ENCODE data around the gene GFRAL. TPM values are rescaled to one million over a fixed set of nuclear protein-coding genes. Genes with fewer than 3 reads are reported as not detected.
A peak's percentile ranks its signal among the peaks of the same experiment; 100 is the strongest.

GFRAL gene
- total and polyA plus RNA-seq, 12 donors, result not detected

DNA sequence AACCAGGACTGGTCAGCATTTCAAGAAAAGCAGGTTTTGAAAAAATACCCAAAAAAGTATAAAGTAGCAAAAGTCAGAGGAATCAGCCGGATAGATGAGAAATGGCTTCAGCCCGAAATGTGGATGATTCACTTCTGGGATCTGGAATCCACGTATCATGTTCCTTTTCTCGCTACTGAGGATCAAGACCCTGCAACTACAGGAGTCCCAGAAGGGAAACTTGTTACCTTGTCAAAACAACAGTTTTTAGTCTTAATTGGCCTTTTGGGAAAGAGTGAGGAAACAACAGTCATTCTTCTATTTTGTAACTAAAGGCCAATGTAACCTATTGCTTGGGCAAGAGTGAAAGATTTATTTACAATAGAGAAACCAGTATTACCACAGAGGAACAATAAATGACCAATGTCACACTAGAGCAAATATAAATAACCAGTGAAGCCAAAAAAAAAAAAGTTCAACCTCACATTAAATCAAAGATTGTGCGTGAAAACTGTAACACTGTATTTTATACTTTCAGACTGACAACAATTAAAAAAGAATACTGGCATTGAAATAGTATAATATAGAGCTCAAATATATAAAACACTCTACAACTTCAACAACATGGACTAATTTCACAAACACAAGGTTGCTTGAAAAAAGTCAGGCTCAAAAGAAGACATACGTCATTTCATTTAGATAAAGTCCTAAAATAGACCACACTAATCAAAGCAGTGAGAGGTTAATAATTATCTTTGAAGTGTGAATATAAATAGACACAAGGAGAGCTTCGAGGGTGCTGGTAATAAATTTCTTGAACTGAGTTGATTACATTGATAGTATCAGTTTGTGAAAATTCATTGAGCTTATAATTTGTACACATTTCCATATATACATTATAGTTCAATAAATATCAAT is 116.2 kb downstream of the GFRAL start:
- Histone ChIP-seq H3K4me3 (no peak overlapping the region), H3K9me3 (no peaks in the 10 kb centered on the region), H3K27ac (no peak overlapping the region), H3K36me3 (no peaks in the 10 kb centered on the region), H3K4me1 (peaks cover 0 to 8% (median 0%) of the 10 kb centered on the region in 9 donors), H3K27me3 (no peaks in the 10 kb centered on the region)
- ATAC-seq (no peak), DNase-seq (no peak)
- intact Hi-C loops (cut with DNase I), result loop anchor here in 5 of 10 donors (2.0 to 10.0 kb wide), 5 partner anchors 169 to 511 kb away; no protein-coding TSS in a partner anchor
- WGBS, 2 donors, result 69 to 71% methylated on average over 7 of the region's 7 CpGs
- TF ChIP-seq, protein P1, sequence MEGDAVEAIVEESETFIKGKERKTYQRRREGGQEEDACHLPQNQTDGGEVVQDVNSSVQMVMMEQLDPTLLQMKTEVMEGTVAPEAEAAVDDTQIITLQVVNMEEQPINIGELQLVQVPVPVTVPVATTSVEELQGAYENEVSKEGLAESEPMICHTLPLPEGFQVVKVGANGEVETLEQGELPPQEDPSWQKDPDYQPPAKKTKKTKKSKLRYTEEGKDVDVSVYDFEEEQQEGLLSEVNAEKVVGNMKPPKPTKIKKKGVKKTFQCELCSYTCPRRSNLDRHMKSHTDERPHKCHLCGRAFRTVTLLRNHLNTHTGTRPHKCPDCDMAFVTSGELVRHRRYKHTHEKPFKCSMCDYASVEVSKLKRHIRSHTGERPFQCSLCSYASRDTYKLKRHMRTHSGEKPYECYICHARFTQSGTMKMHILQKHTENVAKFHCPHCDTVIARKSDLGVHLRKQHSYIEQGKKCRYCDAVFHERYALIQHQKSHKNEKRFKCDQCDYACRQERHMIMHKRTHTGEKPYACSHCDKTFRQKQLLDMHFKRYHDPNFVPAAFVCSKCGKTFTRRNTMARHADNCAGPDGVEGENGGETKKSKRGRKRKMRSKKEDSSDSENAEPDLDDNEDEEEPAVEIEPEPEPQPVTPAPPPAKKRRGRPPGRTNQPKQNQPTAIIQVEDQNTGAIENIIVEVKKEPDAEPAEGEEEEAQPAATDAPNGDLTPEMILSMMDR (IDR thresholded peaks at IDR 0.05), result no peak

DNA sequence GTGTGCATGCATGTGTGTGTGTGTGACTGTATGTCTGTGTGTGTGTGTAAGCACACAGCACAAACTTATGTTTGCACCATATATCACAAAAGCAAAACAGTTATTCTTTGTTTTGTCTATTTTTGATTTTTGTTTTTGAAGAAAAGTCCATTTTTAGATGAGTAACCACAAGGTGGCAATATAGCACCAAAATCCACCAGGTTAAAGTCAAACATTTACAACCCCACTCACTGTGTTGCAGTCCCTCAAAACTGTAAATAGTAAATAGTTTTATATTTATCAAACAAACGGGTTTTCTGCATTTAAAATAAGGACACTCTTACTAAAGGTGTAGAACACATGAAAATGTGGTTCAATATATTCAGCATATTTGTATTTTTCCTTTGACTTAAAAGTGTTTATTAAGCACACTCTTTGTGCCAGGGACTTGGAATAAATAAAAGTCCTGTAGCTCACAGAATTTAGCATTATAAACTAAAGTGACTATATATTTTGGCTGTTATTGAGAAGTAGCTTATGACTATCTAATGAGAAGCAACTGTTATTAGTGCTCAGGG is 118.5 kb downstream of the GFRAL start:
- no peak for ATAC-seq
- no peaks in the 10 kb centered on the region for H3K27me3 ChIP-seq
- H3K4me3 ChIP-seq, result no peak overlapping the region
- H3K9me3 ChIP-seq, result no peaks in the 10 kb centered on the region
- TF ChIP-seq, protein P1 (IDR thresholded peaks at IDR 0.05), result peak in 8 of 9 donors; percentile 36 to 67 (median 55)
- 0 to 2% methylated on average over 1 of the region's 1 CpG for WGBS, 2 donors
- no peaks in the 10 kb centered on the region for H3K36me3 ChIP-seq
- no peak for DNase-seq
- intact Hi-C loops (cut with DNase I), result loop anchor here in 9 of 10 donors (1.0 to 10.0 kb wide), 9 partner anchors 171 to 509 kb away; no protein-coding TSS in a partner anchor
- peaks cover 0 to 8% (median 0%) of the 10 kb centered on the region in 9 donors for H3K4me1 ChIP-seq
- H3K27ac ChIP-seq, result no peak overlapping the region

DNA sequence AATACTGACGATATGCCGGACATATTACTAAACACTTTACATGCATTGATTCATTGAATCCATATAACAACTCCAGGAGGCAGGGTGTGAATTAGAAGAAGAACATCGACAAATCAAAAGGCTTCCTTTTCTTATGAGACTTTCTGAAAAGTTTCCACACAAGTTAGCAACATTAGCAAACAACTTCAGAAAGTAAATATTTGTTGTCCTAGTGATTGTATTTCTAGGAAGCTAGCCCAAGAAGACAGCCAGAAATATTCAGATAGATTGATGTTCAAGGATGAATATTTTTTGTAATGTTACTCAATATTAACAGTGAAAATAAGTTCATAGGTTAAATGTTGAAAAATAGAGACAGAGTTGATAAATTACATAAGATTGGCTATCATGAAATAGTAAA is 120.6 kb downstream of the GFRAL start:
- intact Hi-C loops (cut with DNase I), result loop anchor here in 9 of 10 donors (5.0 to 10.0 kb wide), 7 partner anchors 173 to 507 kb away; no protein-coding TSS in a partner anchor
- Histone ChIP-seq H3K27ac (no peak overlapping the region), H3K4me3 (no peak overlapping the region), H3K4me1 (peaks cover 0 to 8% (median 0%) of the 10 kb centered on the region in 9 donors), H3K27me3 (no peaks in the 10 kb centered on the region), H3K9me3 (no peaks in the 10 kb centered on the region), H3K36me3 (no peaks in the 10 kb centered on the region)
- 88 to 90% methylated on average over 3 of the region's 3 CpGs for WGBS, 2 donors
- TF ChIP-seq, protein P1 (IDR thresholded peaks at IDR 0.05), result no peak
- DNase-seq, result no peak
- no peak for ATAC-seq

DNA sequence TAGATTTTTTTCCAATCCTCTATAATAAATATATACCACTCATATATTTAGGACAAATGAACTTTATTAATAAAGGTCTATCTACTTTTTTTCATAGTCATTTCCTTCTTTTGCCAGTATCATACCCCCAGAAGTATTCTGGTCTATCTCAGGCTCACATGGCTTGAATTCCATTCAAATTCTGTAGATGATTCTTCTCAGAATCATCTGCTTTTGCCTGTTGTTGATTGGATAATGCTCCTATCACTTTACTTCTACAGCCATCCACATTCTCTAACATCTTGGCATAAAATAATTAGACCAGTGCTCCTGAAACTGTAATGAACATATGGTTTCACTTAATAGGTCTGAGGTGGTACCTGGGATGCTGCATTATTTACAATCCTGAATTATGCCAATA is 121.2 kb downstream of the GFRAL start:
- H3K4me3 ChIP-seq, result no peak overlapping the region
- peak overlapping the region in 2 of 10 donors; percentile 23 to 36 for H3K27ac ChIP-seq
- H3K9me3 ChIP-seq, result no peaks in the 10 kb centered on the region
- peaks cover 0 to 8% (median 0%) of the 10 kb centered on the region in 9 donors for H3K4me1 ChIP-seq
- no peaks in the 10 kb centered on the region for H3K27me3 ChIP-seq
- DNase-seq, result no peak
- intact Hi-C loops (cut with DNase I), result loop anchor here in 9 of 10 donors (5.0 to 10.0 kb wide), 7 partner anchors 174 to 506 kb away; no protein-coding TSS in a partner anchor
- no peaks in the 10 kb centered on the region for H3K36me3 ChIP-seq
- TF ChIP-seq, protein P1 (IDR thresholded peaks at IDR 0.05), result no peak
- no peak for ATAC-seq
